Measurements from ENCODE around the gene ID3.

ID3 gene

DNA sequence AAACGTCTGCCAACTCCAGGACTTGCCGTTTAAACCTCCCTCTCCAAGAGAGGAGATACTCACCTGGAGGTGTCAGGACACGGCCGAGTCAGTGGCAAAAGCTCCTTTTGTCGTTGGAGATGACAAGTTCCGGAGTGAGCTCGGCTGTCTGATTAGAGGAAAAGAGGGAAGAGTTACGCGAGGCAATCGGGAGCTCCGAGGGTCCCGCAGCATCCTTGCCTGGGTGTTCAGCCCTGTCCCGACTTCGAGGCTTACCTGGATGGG, 497 bp downstream of the ID3 start:
- no peak for TF ChIP-seq CTCF (conservative IDR thresholded peaks at IDR 0.05; ENCODE audit: low read length)
- peak overlapping the region; percentile 96 for H3K4me3 ChIP-seq (ENCODE audit: low read length)
- no peak for DNase-seq (ENCODE audit: low read depth)

DNA sequence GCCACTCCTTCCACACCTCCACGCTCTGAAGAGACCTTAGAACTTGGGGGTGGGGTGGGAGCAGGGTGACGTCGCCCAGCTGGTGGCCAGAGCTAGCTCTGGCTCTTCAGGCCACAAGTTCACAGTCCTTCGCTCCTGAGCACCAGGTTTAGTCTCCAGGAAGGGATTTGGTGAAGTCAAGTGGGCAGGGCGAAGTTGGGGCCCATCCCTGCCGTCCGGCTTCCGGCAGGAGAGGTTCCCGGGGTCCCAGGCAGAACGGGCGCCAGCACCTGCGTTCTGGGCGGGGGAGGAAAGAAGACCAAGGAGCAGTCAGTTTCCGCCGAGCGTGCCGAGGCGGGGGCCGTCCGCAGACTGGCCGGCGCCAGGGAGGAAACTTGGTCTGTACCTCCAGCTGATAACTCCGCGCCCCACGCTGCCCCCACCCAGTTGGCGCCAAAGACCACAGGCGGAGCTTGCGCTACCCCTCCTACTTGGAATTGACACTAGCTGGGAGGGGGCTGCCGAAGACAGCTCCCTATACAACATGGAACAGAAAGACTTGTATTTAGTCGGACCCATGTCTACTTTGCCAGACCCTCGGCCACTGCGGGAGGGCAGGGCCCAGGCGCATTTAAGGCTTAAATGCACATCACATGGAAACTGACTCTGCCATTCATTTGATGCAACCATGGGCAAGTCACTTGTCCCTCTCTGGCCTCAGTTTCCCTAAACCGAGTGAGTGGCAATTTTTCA, 995 bp downstream of the ID3 start:
- DNase-seq (ENCODE audit: low read depth) = peak; percentile 45
- H3K4me3 ChIP-seq (ENCODE audit: low read length) = peak overlapping the region; percentile 96
- TF ChIP-seq CTCF (conservative IDR thresholded peaks at IDR 0.05; ENCODE audit: low read length) = no peak

DNA sequence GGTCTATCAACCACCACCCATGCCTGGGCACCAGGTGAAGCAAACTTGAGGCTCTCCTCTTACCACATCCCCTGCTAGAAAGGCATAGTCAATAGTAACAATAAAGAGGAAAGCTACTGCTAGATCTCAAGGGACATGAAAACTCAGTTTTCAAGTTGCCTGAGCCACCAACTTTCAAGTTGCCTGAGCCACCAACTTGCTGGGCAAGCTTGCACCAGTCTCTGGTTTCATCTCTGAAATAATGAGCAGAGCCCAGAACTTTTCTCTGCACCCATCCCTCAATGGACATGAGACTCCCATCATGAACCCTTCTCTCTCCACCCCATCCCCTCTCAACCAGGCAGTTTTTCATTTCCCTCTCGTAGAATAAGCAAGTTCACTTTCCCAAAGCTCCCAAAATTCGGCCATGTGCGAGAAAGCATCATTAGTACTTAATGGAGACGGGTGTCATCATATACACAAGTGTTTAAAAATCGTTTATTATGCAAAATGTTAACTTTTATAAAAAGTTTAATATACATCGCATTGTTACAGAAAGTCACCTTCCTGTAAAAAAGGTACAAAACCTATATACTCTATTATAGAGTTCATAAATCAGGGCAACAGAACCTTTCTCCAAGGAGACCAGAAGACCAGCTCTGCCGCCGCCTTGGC, 1.7 kb downstream of the ID3 start:
- TF ChIP-seq CTCF (conservative IDR thresholded peaks at IDR 0.05; ENCODE audit: low read length) = no peak
- DNase-seq (ENCODE audit: low read depth) = no peak
- peak overlapping the region; percentile 96 for H3K4me3 ChIP-seq (ENCODE audit: low read length)

- TF ChIP-seq CTCF (conservative IDR thresholded peaks at IDR 0.05; ENCODE audit: low read length) = no peak
- peak; percentile 62 for DNase-seq (ENCODE audit: low read depth)
Measured at GRCh38 chr1:23556635-23557470, 2.4 kb downstream of the ID3 start.

GRCh38 chr1:23555986-23556634, 3.2 kb downstream of the ID3 start:
- peak overlapping the region; percentile 96 for H3K4me3 ChIP-seq (ENCODE audit: low read length)
- TF ChIP-seq CTCF (conservative IDR thresholded peaks at IDR 0.05; ENCODE audit: low read length) = no peak
- DNase-seq (ENCODE audit: low read depth) = peak; percentile 75

More at GRCh38 chr1:23556635-23557470, 2.4 kb downstream of the ID3 start:
- H3K4me3 ChIP-seq (ENCODE audit: low read length) = peak overlapping the region; percentile 96

DNA sequence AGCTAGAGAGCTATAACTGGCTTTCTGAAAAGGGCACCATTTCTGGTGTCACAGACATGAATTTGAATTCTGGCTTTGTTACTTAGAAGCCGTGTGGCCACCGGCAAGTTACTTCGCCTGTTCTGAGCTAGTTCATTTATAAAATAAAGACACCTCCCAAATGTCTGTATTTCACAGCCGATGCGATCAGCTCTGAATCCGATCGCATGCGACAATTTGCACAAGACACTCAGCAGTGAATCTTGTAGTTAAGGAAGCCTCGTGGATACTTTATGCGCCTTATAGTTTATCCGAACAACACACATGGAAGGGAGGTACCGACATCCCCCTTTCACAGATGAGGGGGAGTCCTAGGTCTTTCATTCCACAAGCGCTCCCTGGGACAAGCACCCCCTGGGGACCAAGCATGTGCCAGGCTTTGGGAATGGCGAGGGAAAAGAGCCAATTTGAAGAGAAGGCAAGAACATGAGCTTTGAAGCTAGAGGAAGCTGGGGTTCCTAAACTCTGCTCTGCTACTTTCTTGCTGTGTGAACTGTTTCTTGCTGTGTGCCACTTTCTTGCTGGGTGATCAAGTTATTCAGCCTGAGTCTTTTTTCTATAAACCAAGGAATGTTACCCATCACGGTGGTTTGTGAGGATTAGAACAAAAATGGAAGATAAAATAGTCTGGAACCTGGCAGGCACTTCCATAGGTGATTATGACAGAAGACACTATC, 3.9 kb downstream of the ID3 start:
- no peak for TF ChIP-seq CTCF (conservative IDR thresholded peaks at IDR 0.05; ENCODE audit: low read length)
- peak; percentile 51 for DNase-seq (ENCODE audit: low read depth)

More for the DNA sequence above, 3.9 kb downstream of the ID3 start:
- H3K4me3 ChIP-seq (ENCODE audit: low read length) = peak overlapping the region; percentile 96
